NCI-H2196 treated with DMSO at 0.1 percent for 48 hours (cell line): Measurements from ENCODE around the gene OR10G7.
A peak's percentile ranks its signal among the peaks of the same experiment; 100 is the strongest.

Source experiments
- DNase-seq: peaks from one replicate; lab custom pipeline; 2025; ENCODE audit not compliant: unreplicated experiment; lab: John Stamatoyannopoulos, UW

Gene OR10G7

GRCh38 chr11:124041254-124041653 is at the start of gene OR10G7:
TSS of gene OR10G7 (minus strand) at chr11:124041325. CDS start at chr11:124039001, 2,324 bp downstream.
- DNase-seq = no peak

DNA sequence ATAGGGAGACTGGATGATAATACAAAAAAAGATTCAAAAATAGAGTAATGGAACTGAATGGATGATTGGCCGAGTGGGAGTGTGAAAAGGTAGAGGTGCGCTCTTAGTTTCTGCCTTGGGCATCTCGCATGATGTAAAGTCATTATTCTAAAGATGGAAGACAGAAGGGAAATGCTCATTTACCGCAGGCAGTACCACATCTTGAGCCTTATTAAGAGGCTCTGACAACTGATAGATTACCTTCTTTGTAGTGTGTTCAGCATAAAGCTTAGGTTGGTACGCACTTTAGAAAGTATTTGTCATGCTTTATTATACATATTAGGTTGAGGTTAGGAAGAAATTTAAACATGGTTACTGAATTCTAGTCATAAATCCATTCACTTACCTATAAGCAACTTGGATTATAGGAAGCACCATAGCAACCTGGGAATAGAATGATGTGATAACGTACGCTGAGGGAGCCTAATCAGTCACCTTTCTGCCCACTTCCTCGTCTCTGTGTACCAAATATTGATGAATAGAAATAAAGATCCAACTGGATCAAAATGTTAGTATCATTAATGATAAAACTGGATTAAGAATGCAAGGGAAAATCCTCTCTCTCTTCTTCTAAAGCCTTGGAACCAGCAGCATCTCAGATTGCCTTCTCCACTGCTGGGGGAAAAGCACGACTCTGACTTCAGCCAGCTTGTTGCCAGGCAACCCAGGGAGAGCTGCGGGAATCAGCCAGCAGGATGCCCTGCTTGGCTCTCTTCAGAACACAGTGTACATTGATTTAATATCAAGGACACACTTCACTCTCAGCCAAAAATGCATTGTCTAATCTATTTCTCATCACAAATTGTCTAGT is 45.1 kb upstream of the OR10G7 start:
- no peak for DNase-seq

- DNase-seq = no peak
Observed at GRCh38 chr11:124085583-124085982, 44.5 kb upstream of the OR10G7 start.

- DNase-seq = no peak
Observed at GRCh38 chr11:124082371-124082770, 41.2 kb upstream of the OR10G7 start.

DNA sequence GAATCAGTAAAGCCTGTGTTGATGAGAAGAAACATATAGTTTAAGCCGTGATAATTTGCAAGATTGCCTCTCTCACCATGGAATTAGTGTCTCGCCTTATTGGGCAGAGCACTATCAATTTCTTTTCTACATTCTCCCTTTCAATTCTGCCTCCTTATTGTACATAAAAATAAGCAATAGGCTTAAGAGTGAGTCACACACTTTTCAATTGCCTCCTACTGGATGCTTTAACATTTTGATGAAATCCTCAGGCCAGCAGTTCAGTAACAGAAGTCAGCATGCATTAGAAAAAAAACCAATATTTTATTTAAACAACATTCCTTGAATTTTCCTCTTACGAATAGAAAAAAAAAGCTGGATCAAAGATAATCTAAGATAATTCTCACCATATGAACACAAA is 40.4 kb upstream of the OR10G7 start:
- DNase-seq = no peak

DNA sequence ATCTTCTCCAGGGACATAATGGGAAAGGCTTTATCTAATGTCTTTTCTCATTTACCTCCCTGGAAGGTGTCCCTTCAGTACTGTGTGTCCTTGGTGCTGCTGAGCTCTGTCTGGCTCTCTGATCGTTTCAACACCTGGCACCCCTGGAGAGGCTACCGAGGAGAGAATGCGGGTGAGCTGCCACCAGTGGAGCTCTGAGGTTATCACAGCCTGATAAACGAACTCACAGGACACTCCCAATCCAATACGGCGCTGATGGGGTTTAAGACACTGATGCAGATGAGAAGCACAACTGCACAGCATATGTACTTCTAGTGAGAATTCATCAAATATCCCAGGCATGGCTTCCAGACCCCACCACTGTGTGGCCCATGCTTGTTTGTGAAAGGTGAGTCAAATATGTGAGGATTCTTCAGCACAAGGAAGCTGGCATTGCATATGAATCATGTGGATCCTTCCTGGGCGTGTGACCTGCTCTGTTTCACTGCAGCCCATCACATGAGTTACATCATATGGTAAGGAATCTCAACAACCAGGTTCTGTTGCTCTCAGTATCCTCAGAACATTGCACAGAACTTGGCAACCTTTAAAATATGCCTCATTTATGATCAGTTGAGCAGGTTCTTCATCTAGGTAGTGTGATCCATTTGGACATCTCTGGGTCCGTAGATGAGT is 39.3 kb upstream of the OR10G7 start:
- DNase-seq = no peak

DNA sequence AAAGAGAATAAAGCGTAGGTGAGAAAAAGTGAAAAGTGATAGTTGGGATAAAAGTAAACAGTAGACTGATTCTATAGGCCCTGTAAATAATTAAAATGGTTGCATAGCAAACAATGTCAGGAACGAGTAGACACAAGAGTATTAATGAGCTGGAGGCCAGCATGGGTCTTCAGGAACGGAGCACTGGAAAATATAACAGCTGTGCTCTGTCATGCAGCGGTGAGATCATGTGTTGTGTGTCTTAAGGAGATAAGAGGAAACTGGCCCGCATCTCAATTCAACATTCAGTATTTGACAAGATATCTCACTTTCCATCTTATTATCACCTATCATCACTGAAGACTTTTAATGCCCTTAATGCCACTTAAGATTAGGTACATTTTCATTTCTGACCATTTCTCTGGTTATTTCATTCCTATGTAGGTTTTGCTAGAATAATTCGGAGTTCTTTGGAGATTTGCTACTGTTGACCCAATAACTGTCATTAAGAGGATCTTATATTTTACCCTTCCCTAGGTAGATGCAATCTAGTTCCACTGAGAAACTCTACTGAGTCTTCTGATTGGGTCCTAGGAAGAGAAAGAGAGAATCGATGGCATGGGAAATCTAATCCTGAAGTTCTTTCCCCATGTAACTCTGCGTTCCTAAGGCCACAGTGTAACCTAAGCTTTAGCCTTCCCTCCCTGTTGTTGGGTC is 38.7 kb upstream of the OR10G7 start:
- no peak for DNase-seq

GRCh38 chr11:124078591-124078990 is 37.5 kb upstream of the OR10G7 start:
- no peak for DNase-seq

GRCh38 chr11:124077266-124077665 is 36.1 kb upstream of the OR10G7 start:
- no peak for DNase-seq

DNA sequence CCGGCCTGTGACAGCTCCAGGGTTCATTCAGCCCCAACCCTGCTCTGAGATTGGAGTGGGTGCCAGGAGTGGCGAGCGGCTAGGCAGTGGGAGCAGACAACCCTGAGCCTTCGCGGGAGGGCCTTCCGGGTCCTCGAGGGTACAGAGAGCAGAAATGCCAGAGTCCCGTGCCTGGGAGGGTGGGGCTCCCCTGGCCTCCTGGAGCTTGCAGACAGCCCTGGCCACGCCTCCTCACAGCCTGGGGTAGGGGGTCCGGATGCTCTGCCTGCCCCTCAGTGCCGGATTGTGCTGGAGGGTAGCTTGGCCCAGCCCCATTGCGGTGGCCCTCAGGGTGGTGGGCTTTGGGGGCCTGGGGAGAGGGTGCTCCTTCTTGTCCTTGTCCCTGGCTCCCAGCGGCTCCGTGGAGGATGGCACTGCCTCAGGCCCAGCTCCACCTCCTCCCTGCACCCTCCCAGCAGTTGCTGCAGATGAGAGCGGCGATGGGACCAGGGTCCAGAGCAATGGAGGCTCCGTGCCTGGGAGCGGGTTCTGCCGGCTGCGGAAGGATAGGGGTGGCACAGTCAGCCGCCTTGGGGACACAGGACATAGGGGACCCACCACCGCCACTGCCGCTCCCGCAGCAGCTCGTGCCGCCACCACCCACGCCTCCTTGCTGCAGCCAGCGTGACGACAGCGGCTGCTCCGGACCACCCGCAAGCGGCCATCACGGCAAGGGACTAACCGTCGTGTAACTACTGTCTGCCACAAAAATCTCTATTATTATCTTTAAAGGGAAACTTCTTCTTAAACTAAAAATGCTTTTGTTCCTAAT is 34.9 kb upstream of the OR10G7 start:
- DNase-seq = no peak

DNA sequence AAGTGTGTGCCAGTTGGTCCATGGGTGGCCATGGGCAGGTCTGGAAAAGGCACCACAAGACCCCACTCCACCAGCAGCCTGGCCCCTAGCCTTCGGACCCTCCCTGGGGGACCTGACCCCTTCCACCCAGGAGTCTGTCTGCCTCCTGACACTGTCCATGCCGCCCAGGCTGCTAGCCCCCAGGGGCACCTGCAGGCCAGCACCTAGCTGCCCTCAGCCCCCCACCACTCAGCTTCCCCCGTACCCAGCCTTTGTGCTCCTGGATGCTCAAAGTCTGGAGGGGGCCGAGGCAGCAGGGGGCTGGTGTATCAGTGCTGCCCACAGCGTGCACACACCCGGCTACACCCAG is 34.3 kb upstream of the OR10G7 start:
- no peak for DNase-seq

DNA sequence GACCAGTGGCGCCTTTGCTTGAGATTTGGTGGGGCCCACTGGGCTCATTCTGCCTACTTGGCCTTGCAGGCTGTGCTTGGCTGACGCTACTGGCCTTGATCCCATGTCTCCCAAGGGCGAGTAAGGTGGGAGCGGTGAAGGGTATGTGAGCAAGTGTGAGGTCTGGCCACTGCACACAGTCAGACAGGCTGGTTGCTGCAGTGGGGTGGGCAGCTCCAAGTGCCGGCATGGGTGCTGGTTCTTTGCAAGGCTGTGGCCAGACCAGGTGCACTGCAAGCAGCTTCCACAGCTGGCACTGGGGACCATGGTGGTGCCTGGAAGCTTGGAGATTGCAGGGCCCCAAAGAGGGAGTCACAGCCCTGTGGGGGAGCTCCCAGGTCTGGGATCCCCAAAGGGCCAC is 33.4 kb upstream of the OR10G7 start:
- DNase-seq = no peak

- no peak for DNase-seq
Observed at GRCh38 chr11:124072147-124072546, 31.0 kb upstream of the OR10G7 start.

GRCh38 chr11:124071623-124071948 is 30.5 kb upstream of the OR10G7 start:
- DNase-seq = no peak

GRCh38 chr11:124070915-124071622 is 29.9 kb upstream of the OR10G7 start:
- DNase-seq = peak; percentile 9

GRCh38 chr11:124069429-124070401 is 28.6 kb upstream of the OR10G7 start:
- DNase-seq = no peak

DNA sequence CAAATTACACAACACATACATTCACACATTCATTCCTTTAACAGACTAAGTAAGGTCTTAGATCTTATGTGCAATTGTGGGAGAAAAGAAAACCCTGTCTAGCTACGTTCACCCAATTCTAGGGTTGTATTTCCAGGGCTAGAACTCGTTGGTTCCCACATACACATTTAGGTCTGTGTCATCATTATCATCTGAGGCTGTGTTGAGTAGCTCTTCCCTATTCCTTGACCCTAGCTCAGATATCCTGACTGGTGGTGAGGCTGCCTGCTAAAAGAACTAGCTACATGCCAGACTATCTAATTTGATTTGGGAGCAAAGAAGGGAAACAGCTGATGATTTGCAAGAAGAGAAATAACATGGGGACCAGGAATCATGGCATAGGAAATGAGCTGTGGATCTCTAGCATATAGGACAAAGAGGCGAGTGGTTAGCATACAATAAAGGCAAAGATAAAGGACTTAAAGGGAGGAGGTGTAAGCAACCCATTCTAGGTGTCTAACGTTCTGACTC is 27.5 kb upstream of the OR10G7 start:
- DNase-seq = no peak

- no peak for DNase-seq
Observed at GRCh38 chr11:124052966-124053365, 11.8 kb upstream of the OR10G7 start.

DNA sequence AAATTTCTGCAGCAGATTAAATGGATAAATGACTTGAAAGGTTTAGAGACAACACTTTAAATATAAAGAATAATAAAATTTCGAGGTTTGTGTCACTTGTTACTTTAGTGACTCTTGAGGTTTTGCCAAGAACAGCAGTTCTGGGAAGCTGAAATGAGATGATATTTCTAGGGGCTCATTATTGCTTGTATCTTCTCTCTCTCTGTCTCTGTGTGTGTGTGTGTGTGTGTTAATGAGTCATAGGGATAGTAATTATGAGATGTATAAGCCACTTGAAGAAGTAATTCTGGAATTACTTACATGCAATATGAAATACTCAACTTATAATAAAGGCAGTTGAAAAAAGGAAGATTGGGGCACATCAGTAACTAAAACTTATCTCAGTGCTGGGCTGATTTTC is 9.6 kb upstream of the OR10G7 start:
- no peak for DNase-seq
